ENCODE data around the gene MGAT5.

MGAT5 gene

DNA sequence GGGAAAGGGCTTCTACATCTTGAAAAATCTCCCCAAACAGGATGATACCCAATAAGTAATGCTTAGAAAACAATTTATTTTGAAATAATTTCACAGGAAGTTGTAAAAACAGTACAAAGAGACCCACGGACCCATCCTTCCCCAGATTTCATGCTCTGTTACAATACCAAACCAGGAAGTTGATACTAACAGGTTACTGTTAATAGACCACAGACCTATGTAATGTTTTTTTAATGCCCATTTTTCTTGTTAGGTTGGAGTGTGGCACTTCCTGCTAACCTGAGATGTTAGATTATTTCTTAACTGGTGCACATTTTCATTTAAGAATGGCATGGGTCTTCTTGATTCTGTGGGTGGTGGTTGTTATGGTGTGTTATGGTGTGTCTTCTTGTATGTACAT, 21.4 kb upstream of the MGAT5 start:
- no peak for DNase-seq

DNA sequence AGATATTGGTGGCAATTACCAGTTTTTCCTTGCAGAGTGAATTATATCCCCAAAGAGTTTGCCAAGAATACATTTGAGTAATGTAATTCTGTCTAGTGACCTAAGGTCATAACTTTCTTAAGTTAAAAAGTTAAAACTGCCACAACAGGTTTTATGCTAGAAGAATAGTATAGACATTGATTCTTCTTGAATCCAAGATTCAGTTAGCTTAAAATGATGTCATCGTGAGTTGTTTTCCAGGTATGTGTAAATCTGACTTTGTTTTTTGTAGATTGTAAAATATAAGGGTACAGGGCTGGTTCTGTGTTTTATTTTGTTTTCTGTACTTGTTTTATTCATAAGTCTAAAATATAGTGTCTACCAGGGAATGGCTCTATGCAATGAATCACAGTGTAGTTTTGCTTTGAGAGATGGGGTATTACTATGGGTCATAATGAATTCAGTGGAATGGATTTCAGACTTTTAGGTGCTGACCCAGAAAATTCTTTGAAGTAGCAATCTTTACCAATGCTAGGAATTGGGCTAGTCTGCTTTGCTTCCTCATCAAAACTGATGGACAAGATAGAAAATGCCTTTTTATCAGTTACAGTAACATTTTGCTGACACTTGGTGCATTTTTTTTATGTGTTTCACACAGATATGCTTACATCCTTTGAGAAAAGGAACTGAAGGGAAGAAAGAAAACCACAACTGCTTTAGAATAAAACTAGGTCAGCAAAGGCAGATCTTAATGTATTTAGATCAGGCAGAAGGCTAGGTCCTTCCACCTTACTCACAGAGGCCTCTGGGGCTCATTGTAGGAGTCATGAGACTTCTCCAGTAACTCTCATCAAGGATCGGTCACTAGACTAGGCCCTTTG, 20.8 kb upstream of the MGAT5 start:
- no peak for DNase-seq

DNA sequence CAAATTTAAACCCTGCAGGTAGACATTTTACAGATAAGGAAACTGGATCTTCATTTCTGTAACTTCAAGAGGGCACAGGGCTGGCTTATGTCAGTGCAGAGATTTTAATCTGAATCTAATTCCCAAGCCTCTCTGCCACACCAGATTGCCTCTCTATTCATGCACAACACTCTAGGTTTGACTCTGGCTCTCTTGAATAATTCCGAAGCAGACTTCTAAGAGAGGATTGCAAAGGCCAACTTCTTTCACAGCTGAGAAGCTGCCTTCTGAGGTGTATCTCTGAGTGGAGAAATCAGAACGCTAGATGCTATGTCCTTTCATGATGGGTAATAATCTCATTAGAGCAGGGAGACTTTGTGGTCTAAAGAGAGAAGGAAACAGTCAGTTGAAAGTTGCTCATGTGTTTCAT, 20.1 kb upstream of the MGAT5 start:
- DNase-seq: no peak

DNA sequence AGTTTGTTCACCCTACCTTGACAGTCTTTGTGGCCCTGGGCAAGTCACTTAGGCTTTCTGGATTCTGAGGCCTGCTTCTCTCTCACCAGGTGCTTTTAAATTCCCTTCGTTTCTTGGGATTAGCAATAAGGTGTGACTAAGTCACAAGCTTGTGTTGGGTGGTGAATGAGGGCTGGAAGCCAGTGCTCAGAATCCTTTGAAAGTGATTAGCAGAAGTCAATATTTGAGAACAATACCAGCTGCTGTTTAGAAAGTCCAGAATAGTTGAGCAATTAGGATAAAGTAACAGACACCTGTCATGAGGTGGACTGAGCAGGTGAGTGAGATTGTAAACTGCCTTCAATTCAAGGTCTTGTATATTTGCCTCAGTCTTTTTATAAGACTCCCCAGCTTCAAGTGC, 19.3 kb upstream of the MGAT5 start:
- no peak for DNase-seq

DNA sequence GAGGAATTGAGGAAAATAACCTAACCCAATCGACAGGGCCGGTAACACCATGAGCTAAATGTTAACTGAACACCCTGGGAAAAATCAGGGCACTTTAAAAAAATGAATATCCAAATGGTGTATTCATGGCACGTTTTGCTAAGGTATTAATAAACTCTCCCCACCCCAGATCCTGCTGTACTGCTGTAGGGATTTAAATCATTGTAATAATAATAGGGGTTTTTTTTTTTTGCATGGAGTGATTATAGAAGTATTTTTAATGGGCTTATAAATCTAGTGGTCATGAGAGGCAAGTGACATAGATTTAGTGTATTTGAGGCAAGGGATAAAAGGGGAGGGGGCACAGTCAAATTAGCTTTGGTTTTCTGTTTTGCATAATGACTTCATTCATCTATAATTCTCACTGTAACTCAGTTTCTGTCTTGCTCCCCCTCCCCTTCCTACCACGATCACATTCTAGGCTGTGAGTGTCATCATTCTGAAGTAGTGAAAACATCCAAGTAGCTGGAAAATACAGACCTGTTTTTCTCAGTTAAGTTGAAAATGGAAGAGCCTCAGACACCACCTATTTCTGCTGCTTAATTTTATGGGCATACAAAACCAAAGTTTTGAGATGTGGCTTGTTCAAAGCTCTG, 18.2 kb upstream of the MGAT5 start:
- no peak for DNase-seq

DNA sequence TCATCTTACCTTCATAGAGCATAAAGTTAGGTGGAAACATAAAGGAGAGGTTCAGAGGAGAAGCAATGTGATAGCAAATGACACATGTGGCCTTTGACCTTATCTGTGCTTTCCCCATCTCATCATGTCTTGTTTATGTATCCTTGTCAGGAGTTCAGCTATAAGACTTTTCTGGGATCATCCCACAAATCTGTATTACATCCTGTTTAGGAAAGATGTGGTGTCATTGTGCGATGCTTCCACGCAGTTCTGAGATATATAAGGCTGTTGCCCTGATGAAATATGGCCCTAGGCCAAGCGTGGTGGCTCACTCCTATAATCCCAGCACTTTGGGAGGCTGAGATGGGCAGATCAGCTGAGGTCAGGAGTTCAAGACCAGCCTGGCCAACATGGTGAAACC, 15.5 kb upstream of the MGAT5 start:
- DNase-seq: no peak

DNA sequence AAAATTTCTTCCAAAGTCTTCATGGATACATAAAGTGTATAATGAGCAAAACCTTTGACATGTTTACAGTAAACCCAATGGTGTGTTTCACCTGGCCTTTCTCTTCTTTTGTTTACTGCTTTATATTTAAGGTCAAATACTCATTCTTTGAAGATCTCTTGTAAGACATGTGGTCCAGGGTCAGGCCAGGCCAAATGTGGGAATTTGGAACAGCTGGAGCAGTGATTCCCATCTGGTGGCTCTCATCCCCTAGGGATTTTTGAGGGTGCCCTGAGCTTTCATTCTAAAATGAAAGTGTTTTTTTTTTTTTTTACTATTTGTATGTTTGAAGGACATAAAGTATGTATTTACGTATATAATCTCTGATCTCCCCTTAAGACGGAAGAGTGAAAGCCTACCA, 13.8 kb upstream of the MGAT5 start:
- no peak for DNase-seq

DNA sequence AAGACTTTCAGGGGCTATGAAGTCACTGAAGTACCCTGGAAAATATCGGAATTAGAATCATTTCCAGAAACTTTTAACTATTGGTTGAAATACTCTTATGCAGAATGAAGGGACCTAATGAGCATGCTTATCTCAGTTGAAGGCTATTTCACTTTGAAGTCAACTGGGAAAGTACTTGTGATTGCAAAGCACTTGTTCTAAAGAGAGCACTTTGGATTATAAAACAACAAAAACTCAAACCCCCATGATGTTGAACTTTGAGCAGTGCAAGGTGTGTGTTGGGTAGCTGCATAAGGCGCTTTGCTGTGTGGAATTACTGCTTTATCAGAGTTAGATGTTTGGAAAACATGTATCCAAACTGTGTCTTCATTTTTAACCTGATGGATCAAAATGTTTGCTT, 12.0 kb upstream of the MGAT5 start:
- DNase-seq: no peak

DNA sequence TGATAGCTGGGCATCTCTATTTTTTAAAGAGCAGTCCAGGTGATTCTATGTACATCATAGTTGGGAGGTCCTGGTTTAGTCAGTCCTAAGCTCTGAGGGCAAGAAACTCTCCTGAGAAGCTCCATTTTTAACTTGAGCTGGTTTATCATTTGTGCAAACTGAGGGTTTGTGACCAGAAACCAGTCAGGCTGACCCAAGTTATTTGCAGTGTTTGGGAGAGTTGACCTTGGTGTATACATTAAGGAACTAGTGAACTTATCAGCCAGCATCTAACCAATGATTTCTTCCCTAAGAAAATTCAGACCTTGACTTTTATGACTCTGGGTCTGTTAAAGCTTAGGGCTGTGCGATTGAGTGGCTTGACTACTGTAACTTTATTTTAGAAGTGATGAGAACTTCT, 10.6 kb upstream of the MGAT5 start:
- no peak for DNase-seq

DNA sequence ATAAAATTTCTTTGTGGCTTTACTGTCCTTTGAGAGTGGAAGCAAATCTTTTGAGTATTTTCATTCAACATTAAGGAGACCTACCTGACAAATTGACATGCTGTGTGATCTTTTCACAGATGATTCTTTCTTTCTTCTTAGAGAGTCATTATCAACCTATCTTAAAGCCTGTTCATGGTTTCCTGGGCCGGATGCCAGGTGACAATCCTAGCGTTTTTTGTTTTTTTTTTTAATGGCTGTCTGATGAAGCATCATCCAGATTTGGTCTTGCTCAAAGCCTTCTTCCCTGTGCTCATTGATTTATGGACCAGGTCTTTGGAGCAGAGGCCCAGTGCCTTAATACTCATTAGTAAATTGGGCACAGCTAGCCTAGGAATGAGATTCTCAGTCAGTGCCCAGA, 9.8 kb upstream of the MGAT5 start:
- no peak for DNase-seq

DNA sequence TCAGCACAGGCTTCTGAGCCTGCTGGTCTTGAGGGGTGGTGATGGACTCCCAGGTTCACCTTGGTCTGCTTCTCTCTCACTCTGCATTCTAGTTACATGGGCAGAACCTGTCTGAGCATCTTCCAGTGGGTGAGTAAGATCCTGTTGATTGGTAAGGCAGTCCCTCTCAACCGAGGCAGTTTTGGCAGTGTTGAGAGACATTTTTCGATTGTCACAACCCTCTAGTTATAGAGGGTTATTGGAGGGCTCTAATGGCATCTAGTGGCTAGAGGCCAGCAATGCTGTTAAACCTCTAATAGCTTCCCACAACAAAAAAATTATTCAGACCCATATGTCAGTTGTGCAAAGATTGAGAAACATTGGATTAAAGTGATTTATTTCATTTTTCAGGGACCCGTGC, 9.3 kb upstream of the MGAT5 start:
- no peak for DNase-seq

DNA sequence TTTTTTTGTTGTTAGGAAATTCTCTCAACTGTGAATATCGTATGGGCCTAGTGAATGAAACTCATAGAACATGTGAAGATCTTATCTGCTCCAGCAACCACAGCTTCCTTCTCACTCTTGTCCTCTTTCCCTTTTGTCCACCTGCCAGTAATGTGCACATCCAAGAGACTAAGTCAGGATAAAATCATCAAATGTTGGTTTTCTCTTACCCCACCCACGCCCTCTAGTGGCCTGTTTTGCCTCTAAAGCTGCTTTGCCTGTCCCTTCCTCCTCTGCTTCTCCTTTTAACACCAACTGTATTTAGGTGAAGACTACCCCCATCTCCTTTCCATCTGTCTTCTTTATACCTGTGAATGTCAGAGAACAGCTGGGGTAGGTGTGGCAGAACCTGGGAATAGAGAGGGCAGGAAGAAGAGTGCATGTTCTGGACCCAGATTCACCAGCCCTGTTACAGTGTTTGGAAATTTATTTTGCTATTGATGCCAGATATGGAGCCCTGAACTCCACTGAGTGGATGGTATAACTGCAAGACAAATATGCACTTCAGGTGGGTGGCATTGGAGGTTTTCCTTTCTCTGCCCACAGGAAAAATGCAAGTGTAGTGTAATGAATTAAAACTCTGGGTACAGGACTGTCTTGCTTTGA, 8.4 kb upstream of the MGAT5 start:
- DNase-seq: peak; percentile 77 to 81

DNA sequence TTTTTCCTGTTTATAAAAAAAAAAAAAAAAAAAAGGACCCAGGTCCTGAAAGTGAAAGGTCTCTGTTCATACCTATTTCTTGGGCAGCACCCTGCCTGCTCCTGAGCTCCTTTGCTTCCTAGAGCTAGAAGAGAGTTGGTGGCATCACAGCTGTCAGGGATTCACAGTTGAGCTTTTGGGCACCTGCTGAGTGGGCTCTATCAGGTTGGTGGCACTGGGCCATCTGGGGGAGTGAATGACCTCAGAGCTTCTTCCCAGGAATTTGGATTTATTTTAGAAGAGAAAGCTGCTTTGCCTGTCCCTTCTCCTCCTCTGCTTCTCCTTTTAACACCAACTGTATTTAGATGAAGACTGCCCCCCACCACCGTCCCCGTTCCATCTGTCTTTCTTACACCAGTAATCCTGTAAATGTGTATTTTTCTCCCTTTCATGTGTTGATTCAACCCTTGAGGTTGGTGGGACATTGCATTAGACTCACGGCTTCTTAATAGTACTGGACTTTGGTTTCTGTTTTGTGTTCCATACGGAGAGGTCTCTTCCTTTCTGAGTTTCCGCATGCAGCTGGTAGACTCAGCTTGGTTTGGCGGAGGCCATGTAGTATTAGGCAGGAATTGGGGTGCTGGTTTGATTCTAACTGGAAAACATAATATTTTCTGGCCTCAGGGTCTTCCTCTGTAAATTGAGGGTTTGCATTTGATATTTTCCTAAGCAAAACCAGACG, 7.6 kb upstream of the MGAT5 start:
- no peak for DNase-seq

DNA sequence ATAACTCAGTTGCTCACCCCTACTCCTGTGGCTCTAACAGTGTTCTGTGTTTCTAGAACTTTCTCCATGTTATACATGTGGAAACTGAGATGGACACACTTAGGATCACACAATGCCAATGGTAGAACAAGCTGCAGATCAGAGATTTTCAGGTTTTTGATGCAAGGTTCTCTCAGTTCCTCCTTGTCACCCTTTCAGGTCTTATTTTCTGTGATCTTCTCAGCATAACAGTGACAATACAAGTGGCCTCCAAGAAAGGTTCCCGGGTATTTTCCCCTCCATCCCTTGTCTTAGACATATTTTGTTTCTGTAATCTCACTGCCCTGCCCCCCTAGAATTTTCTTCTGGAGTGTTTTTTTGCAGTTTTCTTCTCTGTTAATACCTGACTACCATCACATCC, 6.2 kb upstream of the MGAT5 start:
- DNase-seq: no peak

DNA sequence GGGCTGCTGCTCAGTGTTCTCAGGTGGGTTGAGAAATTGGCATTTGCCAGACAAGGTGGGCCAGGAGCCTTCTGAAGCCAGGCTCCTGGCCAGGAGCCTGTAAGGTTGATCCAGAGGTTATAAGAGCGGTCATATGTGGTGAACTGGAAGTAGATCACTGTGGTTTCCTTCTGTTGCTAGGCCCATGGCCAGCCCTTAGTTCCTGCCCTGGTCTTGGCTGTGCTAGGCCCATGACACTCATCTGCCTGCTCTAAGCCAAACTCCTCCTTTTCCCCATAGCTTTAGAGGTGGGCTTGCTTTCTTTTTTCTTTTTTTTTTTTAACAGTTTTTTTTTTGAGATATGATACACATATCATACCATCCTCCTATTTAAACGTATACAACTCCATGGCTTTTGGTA, 5.0 kb upstream of the MGAT5 start:
- no peak for DNase-seq

DNA sequence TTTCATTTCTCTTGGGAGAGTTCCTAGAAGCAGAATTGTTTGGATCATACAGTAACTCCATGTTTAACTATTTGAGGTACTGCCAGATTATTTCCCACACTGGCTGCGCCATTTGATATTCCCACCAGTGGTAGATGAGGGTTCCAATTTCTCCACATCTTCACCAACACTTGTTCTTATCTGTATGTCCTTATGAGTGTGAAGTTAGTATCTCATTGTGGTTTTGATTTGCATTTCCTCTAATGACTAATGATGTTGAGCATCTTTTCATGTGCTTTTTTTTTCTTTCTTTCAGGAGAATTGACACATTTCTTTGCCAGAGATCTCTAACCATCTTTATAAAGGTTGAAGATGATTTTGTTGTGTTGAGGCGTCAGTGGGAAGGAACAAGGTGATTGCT, 4.1 kb upstream of the MGAT5 start:
- no peak for DNase-seq

DNA sequence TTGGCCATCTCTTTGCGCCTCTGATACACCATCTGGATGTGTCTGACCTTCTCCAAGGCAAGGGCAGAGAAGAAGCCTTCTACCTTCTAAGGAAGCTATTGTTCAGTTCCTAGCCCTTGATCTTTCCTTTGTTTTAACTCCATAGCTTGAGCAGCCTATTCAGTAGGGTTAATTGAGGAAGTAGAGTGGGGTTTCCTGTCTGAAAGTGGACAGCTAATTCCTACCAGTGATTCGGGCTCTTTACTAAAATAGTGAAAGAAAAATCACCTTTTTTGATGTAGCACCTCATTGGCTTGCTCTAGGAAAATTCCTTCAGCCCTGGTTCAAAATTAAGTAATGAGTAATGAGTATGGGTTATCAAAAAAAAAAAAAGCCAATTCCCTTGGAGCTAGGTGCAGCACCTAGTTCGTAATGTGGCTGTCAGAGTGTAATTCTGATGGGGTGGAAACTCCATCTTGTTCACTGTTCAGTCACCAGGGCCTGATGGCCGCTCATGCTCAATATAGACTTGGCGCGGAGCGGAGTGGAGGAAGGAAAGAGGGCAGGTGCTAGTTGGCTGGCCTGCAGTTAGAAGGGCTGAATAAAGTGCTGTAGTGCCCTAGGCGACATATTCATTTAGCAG, 2.9 kb upstream of the MGAT5 start:
- no peak for DNase-seq

DNA sequence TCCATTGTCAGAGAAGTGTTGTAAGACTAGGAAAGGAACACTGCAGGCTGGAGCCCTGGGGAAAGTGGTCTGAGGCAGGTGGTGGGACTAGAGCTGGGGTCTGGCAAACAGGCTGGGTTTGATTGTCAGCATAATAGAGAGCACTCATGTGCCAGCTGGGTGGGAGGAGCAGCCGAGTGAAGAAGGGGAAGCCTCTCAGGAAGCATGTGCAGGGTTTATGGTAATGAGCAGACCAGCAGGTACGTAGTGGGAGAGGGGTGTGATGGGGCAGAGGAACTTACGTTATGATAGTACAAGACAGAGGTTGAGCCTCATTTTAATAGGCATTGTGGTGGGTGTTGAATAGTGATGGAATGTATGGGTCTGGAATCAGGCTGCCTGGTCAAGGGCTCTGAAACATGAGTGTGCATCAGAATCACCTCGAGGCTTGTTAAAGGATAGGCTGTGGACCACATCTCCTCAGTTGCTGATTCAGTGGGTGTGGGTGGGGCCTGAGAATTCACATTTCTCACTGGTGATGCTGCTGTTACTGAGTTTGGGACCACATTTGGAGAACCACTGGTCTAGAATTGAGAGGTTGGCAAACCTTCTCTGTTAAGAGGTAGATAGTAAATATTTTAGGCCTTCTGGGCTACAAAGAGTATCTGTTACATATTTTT, 1.7 kb upstream of the MGAT5 start:
- peak in 1 of 2 donors; percentile 40 for DNase-seq

DNA sequence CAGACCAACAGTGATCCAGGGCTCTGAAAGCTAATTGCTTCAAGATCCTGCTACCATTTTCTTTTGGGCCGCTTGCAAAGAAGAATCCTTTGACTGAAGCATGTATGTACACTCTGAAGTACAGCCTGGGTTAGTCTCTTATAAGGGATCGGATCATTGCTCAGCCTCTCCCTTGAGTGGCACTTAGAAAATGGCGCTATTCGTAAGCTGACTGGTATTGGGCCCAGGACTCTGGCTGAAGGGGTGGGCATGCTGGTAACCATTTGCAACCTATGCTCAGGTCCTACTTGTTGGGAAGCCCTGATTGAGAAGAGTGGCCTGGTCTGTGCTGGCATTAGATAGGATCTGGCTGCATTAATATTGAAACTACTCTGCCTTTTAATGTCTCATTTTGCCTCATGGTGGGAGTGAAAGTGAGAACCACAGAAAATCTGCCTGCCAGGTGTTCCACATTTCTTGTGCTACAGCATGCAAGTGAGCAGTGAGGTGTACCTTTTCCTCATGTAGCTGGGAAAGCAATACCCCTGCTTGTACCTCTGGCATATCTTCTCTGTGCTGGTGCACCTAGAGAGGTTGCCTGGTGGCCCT, 661 bp upstream of the MGAT5 start:
- DNase-seq: no peak

DNA sequence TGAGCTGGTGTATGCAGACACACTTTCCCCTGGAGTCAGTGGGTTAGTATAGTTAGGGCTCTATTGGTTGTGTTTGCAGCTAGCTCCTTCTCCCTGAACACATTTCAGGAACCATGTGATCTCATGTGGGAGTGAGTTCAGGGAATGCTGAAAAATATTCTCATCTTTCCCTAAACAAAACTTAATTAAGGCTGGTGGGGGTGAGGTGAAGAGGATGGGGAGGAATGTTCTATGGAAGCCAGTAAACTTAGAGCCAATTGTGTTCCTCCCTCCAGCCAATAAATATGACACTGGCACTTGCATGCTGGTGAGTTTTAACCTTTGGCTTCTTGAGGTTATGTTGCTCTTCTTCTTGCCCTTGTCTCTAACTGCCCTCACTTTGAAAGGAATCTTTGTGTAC, 952 bp downstream of the MGAT5 start:
- DNase-seq: no peak

DNA sequence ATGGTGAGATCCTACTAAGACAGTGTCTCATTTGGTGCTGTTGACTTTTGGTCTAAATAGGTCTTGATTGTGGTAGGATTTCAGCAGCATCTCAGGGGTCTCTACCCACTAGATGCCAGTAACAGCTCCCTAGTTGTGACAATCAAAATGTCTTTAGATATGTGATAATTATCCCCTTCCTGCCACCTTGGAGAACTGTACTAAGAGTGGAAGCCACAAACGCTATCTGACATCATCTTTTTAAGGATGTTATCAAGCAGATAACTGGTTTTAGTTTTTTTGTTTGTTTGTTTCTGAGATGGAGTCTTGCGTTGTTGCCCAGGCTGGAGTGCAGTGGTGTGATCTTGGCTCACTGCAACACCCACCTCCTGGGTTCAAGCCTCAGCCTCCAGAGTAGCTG, 3.1 kb downstream of the MGAT5 start:
- no peak for DNase-seq

DNA sequence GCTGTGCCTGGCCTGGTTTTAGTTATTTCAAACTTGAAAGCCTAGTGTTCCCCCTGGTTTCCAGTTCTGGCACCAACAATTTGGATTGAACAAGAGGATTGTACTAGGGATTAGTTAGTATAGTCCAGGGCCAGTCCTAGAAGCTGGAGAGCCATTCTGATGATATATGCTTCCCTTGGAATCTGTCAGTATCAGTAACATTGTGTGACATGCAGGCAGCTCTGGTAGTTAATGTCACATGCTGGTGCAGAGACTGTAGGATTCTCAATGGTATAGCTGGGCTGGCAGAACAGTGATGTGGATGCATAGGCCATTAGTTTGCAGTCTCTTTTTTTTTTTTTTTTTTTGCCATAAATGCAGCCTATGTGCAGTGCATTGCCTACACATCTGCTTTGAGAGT, 3.6 kb downstream of the MGAT5 start:
- no peak for DNase-seq
